ENCODE data around the gene DFFB.

GRCh38 chr1:3863231-3863935 is 6.1 kb downstream of the DFFB start:
- no peak for TF ChIP-seq ZNF274 (IDR thresholded peaks at IDR 0.05; ENCODE audit: low read depth, low read length)
- no peak for TF ChIP-seq SUZ12 (IDR thresholded peaks at IDR 0.05; ENCODE audit: extremely low read depth, insufficient read depth, insufficient read length)
- no peak for TF ChIP-seq YY1 (IDR thresholded peaks at IDR 0.05; ENCODE audit: insufficient read depth, insufficient read length)

Data from NT2/D1 (cell line).